Suppressor macrophage (primary cell): ENCODE results near the gene ESF1.

Experiments
- DNase-seq, 4 experiments: peaks; one replicate each; pipeline ENCODE4 v3.0.0-alpha.2; 2020 to 2022
- total RNA-seq, 17 experiments: gene quantifications; one replicate each; lab custom pipeline; 2026; ENCODE audit warnings: mixed read lengths in 6 of 17, inconsistent platforms in 3 of 17; lab: John Stamatoyannopoulos, UW

The ESF1 gene, protein sequence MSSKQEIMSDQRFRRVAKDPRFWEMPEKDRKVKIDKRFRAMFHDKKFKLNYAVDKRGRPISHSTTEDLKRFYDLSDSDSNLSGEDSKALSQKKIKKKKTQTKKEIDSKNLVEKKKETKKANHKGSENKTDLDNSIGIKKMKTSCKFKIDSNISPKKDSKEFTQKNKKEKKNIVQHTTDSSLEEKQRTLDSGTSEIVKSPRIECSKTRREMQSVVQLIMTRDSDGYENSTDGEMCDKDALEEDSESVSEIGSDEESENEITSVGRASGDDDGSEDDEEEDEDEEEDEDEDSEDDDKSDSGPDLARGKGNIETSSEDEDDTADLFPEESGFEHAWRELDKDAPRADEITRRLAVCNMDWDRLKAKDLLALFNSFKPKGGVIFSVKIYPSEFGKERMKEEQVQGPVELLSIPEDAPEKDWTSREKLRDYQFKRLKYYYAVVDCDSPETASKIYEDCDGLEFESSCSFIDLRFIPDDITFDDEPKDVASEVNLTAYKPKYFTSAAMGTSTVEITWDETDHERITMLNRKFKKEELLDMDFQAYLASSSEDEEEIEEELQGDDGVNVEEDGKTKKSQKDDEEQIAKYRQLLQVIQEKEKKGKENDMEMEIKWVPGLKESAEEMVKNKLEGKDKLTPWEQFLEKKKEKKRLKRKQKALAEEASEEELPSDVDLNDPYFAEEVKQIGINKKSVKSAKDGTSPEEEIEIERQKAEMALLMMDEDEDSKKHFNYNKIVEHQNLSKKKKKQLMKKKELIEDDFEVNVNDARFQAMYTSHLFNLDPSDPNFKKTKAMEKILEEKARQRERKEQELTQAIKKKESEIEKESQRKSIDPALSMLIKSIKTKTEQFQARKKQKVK
- total RNA-seq: 6.7 to 39.9 (median 22.9) reads per million in 17 experiments

DNA sequence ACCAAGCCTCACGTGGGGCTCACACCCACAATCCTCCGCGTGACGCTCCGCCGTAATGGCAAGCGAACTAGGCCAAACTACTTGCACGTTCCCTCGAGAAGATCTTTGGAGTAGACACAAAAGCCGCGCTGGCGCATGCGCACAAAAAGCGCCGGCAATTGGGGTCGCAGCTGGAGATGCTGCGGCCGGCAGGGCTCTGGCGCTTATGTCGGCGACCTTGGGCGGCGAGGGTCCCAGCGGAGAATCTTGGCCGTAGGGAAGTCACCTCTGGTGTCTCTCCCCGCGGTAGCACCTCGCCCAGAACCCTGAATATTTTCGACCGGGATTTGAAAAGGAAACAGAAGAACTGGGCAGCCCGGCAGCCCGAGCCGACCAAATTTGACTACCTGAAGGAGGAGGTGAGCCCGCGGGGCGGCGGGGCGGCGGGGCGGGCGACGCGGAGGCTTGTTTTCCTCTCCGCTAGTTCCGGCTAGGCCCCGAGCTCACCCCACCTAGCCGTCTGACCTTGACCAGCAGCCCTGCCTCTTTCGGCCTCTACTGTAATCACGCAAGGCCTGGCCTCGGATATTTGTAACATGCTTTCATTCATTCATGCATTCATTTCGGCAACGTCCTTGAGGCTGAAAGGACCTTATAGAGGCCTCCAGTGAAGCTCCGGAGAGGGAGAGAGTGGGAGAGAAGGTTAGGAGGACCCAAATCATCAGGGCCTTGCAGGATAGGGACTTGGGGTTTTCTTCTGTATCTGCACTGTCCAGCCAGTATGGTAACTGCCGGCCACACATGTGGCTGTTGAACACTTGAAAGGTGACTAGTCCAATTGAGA is at the start of gene ESF1, which contains the start of gene NDUFAF5:
Gene ESF1 (minus strand): TSS at position 27 of the 823 bp plus-strand sequence. CDS start 1,779 bp downstream, outside the sequence.
Gene NDUFAF5 (plus strand): TSS at position 136 of the 823 bp plus-strand sequence. CDS start 41 bp downstream, at position 177.
- peak; percentile 96 to 98 (median 97) for DNase-seq

DNA sequence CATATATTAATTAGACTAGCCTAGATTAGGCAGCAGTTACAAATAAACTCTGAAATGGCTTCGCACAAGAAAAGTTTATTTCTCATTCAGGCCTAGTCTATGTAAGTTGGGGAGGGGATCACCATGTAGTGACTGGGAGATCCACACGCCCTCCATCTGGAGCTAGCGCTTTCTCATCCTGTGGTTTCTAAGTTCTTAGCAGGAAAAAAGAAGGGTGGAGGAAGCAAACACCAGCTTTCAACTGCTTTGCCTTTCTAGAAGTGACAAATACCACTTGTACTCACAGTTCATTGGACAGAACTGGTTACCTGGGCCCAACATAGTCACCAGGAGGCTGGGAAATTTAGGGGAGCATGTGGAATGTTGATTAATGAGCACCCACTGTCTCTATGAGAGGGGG is 46.8 kb upstream of the ESF1 start:
- DNase-seq: no peak

DNA sequence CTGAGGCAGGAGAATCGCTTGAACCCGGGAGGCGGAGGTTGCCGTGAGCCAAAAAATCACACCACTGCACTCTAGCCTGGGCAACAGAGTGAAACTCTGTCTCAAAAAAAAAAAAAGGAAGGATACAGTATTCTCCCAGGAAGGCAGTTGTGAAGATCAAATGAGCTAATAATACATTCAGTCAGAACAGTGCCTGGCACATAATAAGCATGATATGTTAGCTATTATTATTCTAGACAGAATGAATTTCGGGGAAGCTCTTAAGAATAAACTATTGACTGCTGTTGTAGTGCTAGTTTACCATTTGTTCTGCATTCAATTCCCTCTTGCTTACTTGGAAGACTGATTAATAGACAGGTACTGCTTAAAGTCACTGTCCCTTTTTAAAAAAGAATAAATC is 40.7 kb upstream of the ESF1 start:
- DNase-seq: peak in 2 of 4 experiments; percentile 17 to 40

DNA sequence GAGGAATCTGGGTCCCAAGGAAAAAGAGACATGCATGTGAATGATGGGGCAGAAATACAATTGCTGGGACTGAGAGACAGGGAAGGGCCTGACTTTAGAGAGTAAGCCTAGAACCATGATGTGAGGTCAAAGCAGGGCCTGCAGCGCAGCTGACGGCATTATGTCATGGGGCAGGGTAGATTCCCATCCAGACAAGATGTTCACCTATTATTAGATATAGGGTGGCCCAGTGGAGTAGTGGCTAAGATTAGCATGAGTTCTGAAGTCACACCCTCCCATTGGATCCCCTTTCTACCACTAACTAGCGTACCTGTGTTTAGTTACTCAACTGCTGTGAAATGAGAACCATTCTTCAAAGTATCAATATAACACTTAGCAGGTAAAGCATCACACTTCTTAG is 39.7 kb upstream of the ESF1 start:
- DNase-seq: no peak

DNA sequence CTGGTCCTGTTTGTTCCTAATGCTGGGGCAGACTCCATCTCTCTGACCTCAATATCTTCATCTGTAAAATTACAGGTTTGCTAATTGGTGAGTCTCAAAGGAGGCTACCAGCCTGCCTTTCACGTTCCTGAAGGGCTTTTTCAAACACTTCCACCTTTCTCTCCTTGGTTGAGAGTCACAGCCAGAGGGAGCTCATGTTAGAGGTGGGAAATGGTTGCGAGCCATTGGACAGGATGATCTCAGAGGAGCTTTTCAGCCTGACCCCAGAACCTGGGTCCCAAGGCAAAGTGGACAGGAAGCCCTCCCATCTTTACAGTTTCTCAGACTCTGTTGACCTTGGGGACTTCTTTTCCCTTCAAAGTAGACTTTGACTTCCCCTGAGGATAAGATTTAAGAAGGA is 37.7 kb upstream of the ESF1 start:
- no peak for DNase-seq

DNA sequence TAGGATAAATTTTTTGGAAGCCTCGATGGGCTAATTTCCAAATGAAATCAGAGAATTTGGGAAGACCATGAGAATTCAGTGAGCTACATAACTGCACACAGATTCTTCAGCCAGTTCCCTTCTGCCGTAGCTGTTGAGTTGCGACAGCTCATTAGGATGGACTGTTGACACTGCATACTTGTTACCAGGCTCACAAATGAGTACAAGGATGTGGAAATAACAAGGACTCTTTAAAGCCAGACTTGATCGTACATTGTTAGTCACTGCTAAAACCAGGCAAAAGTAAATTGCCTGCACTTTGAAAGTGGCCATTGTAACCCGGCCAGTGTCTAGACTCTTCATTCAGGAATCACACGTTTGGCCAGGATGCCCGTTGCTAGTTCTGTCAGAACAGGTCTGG is 37.2 kb upstream of the ESF1 start:
- peak in 3 of 4 experiments; percentile 19 to 48 (median 35) for DNase-seq

DNA sequence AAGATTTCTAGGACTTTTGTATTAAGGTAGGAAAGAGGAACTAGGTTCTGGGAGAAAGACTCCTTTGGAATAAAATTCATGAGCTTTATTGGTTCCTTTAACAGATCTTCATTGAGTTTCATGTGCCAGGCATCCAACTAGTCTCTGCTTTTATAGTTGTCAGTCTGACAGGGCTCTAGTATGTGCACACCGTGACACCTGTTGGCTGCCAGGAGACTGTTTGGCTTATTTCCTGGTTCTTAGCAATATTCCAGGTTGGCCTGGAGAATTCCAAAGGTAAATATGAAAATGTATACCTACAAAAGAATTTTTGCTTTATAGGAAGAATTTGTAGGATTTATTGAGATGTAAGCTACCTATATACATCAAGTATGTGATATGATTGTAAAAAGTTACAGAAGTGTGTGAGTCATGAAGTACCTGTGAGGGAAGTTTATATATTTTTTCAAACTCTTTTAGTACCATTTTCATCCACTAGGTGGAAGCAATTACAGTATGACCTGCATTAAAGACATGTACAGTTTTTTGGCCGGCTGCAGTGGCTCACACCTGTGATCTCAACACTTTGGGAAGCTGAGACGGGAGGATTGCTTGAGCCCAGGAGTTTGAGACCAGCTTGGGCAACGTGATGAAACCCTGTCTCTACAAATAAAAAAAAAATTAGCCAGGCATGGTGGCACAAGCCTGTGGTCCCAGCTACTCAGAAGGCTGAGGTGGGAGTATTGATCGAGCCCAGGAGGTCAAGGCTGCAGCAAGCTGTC is 35.3 kb upstream of the ESF1 start:
- peak; percentile 10 to 70 (median 44) for DNase-seq

DNA sequence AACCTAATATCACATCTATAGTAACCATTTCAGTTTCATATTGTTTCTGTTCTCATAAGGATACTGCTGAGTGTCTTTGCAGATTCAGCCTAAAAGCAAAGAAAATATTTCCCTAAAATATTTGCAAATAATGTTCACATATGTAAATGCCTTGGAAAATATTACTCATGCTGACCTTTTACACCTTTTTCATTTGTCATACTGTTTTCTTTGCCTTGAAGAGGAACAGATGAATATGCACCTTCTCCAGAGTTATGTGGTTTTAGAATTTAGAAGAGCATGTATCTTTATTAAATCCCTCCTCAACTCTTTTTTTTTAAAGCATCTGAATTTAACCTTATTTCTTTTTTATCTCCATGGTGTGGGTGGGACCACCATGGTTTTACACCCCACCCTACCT is 32.6 kb upstream of the ESF1 start:
- DNase-seq: no peak

DNA sequence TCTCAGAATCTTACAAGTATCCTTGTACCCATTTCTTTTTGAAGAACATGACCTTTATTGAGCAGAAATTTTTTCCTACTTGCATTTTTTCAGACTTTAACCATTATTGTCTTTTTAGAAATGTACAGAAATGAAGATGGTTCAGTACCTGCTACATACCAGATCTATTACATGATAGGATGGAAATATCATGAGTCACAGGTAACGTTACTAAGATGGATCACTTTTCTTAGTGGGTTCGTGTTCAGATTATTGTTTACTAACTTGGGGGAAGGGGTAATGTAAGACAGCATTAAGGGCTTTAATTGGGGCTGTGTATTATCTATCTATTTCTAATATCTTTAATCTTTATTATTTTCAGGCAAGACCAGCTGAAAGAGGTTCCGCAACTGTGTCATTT is 32.0 kb upstream of the ESF1 start:
- no peak for DNase-seq

DNA sequence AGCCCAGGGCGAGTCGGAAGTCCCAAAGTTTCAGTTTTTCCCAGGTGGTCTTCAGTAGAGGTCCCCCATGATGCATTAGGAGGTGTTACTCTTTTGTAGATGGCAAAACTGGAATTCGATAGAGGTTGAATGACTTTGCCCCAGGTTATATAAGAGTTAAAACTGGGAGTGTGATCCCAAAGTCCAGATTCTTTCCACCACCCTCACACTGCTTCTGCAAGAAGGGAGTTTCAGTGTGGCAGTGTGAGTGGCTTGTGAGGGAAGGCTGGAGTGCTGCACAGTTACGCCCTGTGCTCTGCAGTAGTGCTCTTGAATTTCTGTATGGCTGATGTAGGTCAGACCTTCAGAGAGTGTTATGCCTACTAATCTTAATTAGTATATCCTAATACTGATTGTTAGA is 30.0 kb upstream of the ESF1 start:
- no peak for DNase-seq

DNA sequence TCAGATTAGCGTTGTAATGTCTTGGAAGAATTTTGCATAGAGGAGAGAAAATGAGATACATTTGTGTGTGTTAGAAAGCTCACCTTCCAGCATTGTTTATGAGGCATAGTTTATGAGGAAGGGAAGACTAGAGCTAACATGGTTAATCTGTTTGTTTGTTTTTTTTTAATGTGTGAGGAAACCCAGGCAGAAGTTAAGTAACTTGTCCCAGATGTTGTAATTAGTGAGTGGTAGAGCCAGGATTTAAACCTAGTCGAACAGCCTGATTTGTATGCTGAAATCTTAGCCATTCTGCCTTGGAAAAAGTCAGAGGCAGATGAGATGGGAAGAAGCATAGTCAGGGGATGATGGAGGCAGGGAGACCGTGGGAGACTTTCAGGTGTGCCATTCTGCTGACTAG is 29.2 kb upstream of the ESF1 start:
- DNase-seq: no peak

DNA sequence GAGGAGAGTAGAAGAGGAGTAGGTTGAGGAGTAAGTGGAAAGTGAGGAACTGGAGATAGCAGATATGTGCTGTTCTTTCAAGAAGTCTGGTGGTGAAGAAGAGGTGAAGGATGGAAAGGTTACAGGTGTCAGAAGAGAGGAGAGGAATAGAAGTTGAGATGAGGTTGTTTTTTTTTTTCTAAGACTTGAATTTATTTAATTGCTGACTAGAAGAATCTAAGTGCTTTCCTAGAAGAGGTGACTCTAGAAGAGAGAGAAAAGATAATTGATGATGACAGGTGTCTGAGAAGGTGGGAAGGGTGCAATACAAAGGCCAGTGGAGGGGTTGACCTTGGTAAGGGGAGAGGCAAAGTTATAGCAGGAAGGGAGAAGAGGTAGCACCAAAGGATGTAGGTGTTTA is 25.7 kb upstream of the ESF1 start:
- DNase-seq: no peak

DNA sequence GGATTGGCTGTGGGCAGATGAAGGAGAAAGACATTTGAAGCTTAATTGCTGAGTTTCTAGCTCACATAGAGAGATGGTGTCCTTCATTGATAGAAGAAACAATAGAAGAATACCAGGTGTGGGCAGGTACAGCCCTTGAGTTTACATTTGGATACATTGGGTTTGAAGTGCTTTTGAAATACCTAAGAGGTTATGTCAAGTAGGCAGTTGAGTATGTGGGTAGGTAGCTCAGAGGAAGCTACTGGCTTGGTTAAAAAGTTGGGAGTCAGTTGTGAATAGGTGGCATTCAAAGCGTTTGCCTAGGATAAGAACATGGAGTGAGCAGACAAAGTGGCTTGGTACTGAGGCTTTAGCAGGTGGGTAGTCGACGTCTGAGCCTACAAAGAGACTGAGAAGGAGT is 25.1 kb upstream of the ESF1 start:
- no peak for DNase-seq

DNA sequence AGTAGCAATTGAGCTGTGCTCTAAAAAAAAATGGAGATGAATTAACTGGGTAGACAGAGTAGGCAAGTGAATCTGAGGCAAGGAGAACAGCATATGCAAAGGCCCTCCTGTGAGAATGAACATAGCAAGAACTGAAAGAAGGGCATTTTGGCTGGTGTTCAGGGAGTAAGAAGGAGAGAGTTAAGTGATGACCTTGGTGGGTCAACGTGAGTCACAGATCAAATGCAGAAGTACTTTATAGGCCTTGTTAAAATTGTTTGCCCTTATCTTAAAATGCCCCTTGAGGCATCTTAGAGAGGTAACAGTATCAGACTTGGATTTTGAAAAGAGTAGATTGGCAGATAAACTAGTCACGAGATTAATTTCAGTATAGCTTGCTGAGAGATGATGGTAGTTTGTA is 24.7 kb upstream of the ESF1 start:
- no peak for DNase-seq

DNA sequence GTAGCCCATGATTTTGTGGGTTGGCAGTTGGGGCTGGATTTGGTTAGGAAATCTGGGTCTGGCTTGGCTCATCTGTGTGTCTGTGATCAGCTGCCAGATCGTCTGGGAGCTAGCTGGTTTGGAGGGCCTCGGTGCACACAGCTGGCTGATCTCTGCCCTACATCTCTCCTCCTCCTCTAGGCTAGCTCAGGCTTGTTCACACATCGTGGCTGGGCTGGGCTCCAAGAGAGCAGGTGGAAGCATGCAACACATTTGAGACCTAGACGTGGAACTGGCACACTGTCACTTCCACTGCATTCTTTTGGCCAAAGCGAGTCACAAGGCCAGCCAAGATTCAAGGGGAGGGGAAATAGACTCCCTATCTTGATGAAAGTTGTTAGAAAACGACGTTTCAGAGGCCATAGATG is 16.0 kb upstream of the ESF1 start:
- no peak for DNase-seq

DNA sequence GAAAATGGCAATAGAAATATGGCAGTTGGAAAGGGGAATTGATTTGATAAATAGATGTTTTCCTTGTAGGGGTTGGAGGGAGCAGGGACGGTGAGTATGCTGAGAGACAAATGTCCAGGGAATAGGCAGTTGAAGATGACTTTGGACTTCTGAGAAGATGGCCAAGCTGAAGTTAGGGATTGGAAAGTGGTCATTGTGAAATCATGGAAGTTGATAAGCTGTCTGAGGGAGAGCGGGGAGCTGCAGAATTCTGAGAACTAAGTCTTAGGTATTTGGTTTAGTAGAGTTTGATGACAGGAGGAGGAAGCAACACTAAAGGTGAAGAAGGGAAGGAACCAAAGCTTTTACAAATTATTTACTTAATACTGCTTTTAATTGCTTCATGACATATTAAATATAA is 15.3 kb upstream of the ESF1 start:
- no peak for DNase-seq

DNA sequence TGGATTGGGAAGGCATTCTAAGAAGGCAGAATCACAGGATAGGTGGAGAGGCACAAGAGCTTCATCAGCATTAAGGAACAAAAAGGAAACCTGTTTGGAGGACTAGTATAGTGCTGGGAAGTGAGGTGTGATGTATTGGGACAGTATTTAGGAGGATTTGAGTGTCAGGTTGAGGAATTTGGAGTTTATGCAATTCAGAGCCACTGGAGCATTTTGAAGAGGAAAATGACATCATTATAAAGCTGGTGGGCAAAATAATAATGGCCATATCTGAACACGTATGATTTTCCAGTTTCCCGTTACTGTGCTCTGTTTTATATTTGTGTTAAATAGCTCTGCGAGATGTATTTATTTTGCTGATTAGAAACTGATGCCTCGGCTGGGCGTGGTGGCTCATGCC is 14.3 kb upstream of the ESF1 start:
- no peak for DNase-seq

DNA sequence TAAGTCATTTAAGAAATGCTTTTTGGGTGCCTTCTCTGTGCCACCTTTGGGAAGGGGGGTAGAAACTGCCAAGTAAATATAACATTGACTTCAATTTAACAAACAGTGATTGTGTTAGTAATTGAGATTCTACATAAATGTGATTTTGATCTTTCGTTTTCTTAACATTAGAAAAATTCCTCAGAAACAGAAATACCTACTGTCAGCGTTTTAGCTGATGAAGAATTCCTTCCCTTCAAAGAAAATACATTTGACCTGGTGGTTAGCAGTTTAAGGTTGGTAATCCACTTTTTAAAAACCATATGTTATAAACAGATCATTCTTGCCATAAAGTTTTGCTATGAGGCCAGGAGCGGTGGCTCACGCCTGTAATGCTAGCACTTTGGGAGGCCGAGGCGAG is 9.9 kb upstream of the ESF1 start:
- DNase-seq: no peak

DNA sequence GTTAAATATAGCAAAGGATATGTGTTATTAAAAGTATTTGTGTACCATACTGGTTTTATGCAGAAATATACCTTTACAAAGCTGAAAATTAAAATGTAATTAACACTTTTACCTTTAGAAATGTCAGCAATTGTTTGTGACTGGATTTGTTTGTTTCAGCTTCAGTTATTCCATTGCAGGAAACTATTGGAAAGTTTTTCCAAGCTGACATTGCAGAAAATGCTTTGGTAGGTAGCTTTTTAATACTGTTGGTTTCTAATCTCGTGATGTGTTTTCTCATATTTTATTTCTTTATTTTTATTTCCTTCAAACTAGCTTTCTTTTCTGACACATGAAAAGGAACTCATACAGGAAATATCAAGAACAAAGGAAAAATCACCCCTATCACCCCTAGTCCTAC is 8.3 kb upstream of the ESF1 start:
- no peak for DNase-seq

DNA sequence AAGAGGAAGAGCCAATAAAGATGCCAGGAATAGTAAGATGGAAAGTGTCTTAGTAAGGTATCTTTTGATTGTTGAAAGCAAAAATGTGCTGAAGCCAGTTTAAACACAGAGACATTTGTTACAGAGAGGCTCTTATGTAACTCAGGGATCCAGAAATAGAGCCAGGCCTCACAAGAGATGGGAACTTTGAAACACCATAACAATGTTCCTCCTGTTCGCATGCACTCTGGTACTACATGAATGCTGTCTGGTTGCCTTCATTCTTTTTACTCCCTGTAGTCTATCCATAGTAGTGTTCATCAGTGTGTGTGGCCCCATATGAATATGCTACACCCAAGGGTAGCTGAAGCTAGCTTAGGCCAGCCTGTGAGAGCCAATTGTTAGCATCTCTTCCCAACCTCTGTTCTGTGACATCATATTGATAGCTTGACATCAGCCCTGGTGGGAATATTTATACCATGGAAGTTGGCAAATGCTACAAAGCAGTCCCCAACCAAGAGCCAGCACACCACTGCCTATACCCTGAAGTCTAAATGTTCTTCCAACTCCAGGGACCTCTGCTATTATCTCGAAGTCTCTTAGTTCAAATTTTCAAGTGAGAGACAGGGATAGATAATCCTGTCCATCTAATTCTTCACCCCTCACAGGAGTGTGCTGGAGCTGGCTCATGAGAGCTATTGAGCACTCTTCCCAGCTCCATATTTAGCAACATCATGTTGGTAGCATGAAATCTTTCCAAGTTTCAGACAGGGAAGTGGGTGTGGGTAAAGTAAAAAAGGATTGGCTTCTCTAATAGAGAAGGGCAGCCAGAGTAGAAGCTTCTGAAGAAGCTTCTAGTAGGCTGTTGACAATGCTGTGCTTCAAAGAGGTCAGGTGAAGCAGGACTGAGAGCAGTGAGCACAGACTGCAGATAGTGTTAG is 7.1 kb upstream of the ESF1 start:
- peak in 1 of 4 experiments; percentile 3 for DNase-seq

DNA sequence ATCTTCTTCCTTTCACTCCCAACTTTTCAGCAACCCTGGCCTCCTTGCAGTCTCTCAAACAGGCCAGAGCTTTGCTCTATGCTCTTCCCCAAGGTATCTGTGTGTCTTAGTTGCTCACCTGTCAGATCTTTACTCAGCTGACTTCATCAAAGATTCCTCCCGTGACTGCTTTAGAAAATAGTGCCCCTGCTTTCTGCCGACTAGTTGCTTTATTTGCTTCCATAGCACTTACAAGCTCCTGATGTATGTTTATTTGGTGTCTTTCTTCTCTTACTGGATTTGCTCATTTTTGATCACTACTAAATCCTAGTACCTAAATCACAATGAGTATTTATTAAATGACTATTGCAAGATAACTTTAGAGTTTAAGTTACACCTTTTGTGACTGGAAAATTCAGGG is 6.0 kb upstream of the ESF1 start:
- no peak for DNase-seq
